ENCODE measurements around the gene SRI. TPM values are rescaled to one million over a fixed set of nuclear protein-coding genes. Genes with fewer than 3 reads are reported as not detected.
"Not testable (repeated sequence)": the region's sequence is repeated elsewhere in the genome, so short reads cannot be mapped to it uniquely, and the experiment has no call there.

Gene SRI
- total RNA-seq, 1 donor: 40.0 TPM

- Histone ChIP-seq H3K4me1 (ENCODE audit: insufficient read depth, low read length) (no peaks in the 10 kb centered on the region), H3K9me3 (ENCODE audit: low read depth, low read length) (no peaks in the 10 kb centered on the region), H3K4me3 (ENCODE audit: low read length) (no peak overlapping the region), H3K27me3 (ENCODE audit: insufficient read depth, low read length) (no peaks in the 10 kb centered on the region)
Observed at GRCh38 chr7:88176190-88176589, 43.6 kb downstream of the SRI start.

GRCh38 chr7:88172842-88173241, 47.0 kb downstream of the SRI start:
- no peaks in the 10 kb centered on the region for H3K4me1 ChIP-seq (ENCODE audit: insufficient read depth, low read length)
- H3K27me3 ChIP-seq (ENCODE audit: insufficient read depth, low read length): no peaks in the 10 kb centered on the region
- H3K9me3 ChIP-seq (ENCODE audit: low read depth, low read length): no peaks in the 10 kb centered on the region
- H3K4me3 ChIP-seq (ENCODE audit: low read length): no peak overlapping the region

DNA sequence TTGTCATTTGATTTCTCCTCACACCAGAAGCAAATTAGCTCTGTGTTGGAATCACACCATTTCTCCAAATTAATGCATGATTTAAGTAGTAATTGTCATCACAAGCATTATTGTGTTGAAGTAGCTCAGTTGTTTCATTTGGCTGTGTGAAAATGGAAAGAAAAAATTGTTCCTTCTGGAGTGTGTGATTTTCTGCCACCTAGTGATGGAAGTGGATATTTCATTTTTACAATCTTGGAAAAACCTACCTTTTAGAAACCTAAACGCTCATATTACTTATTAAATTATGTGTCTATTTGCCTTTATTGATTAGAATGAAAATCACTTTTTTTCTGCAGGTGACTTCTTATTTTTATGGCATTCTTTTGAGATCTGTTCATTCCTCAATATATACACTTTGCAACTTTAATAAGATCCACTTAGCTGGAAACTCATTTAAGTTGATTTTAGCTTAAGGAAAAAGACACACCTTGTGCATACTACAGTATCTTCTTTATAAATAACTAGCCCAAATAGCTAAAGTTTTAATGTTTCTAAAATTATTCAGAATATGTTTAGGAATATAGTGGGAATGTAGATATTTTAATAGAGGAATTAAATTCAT, 50.0 kb downstream of the SRI start:
- no peaks in the 10 kb centered on the region for H3K27me3 ChIP-seq (ENCODE audit: insufficient read depth, low read length)
- H3K9me3 ChIP-seq (ENCODE audit: low read depth, low read length): no peaks in the 10 kb centered on the region
- H3K4me3 ChIP-seq (ENCODE audit: low read length): no peak overlapping the region

DNA sequence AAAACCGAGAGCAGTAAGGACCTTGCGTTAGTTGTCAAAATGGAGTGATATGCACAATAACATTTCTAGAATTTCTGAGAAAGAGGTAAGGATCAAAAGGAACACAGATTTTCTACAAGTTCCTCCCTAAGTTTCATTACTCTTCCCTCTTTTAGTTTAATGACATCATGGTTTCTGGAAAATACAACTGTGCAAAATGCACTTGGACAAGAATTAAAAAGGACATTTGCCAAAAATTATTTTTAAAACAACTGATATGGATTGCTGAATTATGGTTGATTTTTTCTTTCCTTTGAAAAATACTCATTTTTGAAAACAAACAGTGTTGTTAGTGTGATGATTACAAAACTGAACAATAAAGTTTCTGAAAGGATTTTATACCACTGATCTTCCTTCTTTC, 52.1 kb downstream of the SRI start:
- H3K4me1 ChIP-seq (ENCODE audit: insufficient read depth, low read length): no peaks in the 10 kb centered on the region
- no peaks in the 10 kb centered on the region for H3K27me3 ChIP-seq (ENCODE audit: insufficient read depth, low read length)
- no peaks in the 10 kb centered on the region for H3K9me3 ChIP-seq (ENCODE audit: low read depth, low read length)
- no peak overlapping the region for H3K4me3 ChIP-seq (ENCODE audit: low read length)

More for the DNA sequence above, 50.0 kb downstream of the SRI start:
- H3K4me1 ChIP-seq (ENCODE audit: insufficient read depth, low read length): no peaks in the 10 kb centered on the region

GRCh38 chr7:88167223-88167622, 52.6 kb downstream of the SRI start:
- H3K9me3 ChIP-seq (ENCODE audit: low read depth, low read length): no peaks in the 10 kb centered on the region

GRCh38 chr7:88165697-88166096, 54.1 kb downstream of the SRI start:
- Histone ChIP-seq H3K9me3 (ENCODE audit: low read depth, low read length) (no peaks in the 10 kb centered on the region), H3K4me1 (ENCODE audit: insufficient read depth, low read length) (no peaks in the 10 kb centered on the region), H3K27me3 (ENCODE audit: insufficient read depth, low read length) (no peaks in the 10 kb centered on the region), H3K4me3 (ENCODE audit: low read length) (no peak overlapping the region)

More at GRCh38 chr7:88167223-88167622, 52.6 kb downstream of the SRI start:
- no peaks in the 10 kb centered on the region for H3K27me3 ChIP-seq (ENCODE audit: insufficient read depth, low read length)
- H3K4me1 ChIP-seq (ENCODE audit: insufficient read depth, low read length): no peaks in the 10 kb centered on the region
- H3K4me3 ChIP-seq (ENCODE audit: low read length): no peak overlapping the region

DNA sequence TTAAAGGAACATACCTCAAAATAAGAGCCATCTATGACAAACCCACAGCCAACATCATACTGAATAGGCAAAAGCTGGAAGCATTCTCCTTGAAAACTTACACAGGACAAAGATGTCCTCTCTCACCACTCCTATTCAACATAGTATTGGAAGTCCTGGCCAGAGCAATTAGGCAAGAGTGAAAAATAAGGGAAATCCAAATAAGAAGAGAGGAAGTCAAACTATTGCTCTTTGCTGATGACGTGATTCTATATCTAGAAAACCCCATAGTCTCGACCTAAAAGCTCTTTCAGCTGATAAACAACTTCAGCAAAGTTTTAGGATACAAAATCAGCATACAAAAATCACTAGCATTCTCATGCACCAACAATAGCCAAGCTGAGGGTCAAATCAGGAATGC, 60.1 kb downstream of the SRI start:
- H3K9me3 ChIP-seq (ENCODE audit: low read depth, low read length); H3K4me3 ChIP-seq (ENCODE audit: low read length); H3K27me3 ChIP-seq (ENCODE audit: insufficient read depth, low read length); H3K4me1 ChIP-seq (ENCODE audit: insufficient read depth, low read length): not testable (repeated sequence)

- peaks cover 7% of the 10 kb centered on the region for H3K9me3 ChIP-seq (ENCODE audit: low read depth, low read length)
- H3K4me1 ChIP-seq (ENCODE audit: insufficient read depth, low read length): no peaks in the 10 kb centered on the region
- H3K4me3 ChIP-seq (ENCODE audit: low read length): no peak overlapping the region
- no peaks in the 10 kb centered on the region for H3K27me3 ChIP-seq (ENCODE audit: insufficient read depth, low read length)
Observed at GRCh38 chr7:88156356-88156755, 63.5 kb downstream of the SRI start.

DNA sequence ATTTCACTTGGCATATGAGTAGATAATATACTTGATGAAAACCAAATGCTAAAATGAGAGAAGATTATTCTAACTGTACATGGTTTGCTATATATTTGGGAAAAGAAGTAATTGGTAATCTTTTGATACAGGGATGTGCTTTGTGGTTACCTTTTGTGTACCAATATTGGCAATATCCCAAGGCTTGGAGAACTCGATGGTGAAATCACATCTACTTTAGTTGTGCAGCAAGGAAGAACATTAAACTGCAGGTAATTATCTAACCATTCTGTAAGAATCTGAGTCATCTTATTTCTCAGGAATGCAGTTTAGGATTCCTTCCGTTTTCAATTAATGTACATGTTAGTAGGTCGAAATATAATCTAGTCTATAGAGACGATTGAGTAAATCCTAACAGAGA, 64.1 kb downstream of the SRI start:
- H3K27me3 ChIP-seq (ENCODE audit: insufficient read depth, low read length): no peaks in the 10 kb centered on the region
- no peak overlapping the region for H3K4me3 ChIP-seq (ENCODE audit: low read length)
- H3K9me3 ChIP-seq (ENCODE audit: low read depth, low read length): peaks cover 7% of the 10 kb centered on the region
- no peaks in the 10 kb centered on the region for H3K4me1 ChIP-seq (ENCODE audit: insufficient read depth, low read length)

Other genes starting within 250 kb of the SRI start
- gene STEAP4, start 86.9 kb upstream of the SRI start, total RNA-seq: 2.3 TPM

All from mononuclear cell (primary cell).